H1 (cell line): ENCODE results near the gene ARSB. TPM values are rescaled to one million over a fixed set of nuclear protein-coding genes. Genes with fewer than 3 reads are reported as not detected.

Experiments
- CBX8 ChIP-seq: fragments of 300-800, 300-1000 bp; sonication (generic); IDR thresholded peaks from 2 replicates; pipeline ENCODE4 v1.7.1; 2016; ENCODE audit warnings: low read depth, low read length, borderline replicate concordance
- SIRT6 ChIP-seq: IDR thresholded peaks from one replicate; pipeline ENCODE4 v1.7.1; 2012; ENCODE audit warnings: low read length, inconsistent platforms
- polyA plus RNA-seq, 7 experiments: library from polyadenylated mRNA; depleted of rRNA in 3 of 7; stranded (reverse) in 5 of 7; unstranded in 2 of 7; fragments of >200 nt in 5 of 7; fragments of 200-250 nt in 2 of 7; gene quantifications; 1 replicate in 5 of 7; 2 replicates in 1 of 7; 4 replicates in 1 of 7; pipeline versions ENCODE4 v1.2.1 to v1.2.3, GENCODE V29; 2011 to 2013; ENCODE audit warnings: missing spikeins in 2 of 7, mixed read lengths in 2 of 7
- total RNA-seq: library from RNA; stranded (reverse); fragmentation: NEBNext Ultra II Directional; extraction: Animal tissue kit (Norgen Biotek cat#: 25700); gene quantifications from 2 replicates; pipeline ENCODE4 v1.2.1, GENCODE V29; 2021

ARSB gene
- total and polyA plus RNA-seq, 2 of the 8 experiments (the other 6 are each of a cell fraction or from before 2014, with no cell fraction given) = 6.4 to 13.9 TPM

GRCh38 chr5:78985725-78986223 lies 664 bp upstream of the ARSB start (continued):
- TF ChIP-seq CBX8 = no peak
- no peak for TF ChIP-seq SIRT6
